ENCODE results near the gene VASP. TPM values are rescaled to one million over a fixed set of nuclear protein-coding genes. Genes with fewer than 3 reads are reported as not detected.

VASP gene
- total and polyA plus RNA-seq, 2 of the 4 experiments (the other 2 are of a cell fraction) = 61.1 to 88.8 TPM

GRCh38 chr19:45529420-45529785, 22.1 kb downstream of the VASP start:
- Histone ChIP-seq H2BK5ac (ENCODE audit: low read depth, low read length, poor library complexity, severe bottlenecking) (no peak overlapping the region), H3K27ac (ENCODE audit: insufficient read depth, low read length) (no peak overlapping the region), H2BK15ac (ENCODE audit: low read depth, low read length) (no peak overlapping the region), H3K14ac (replicated peaks; ENCODE audit: low read depth, low read length) (no peak overlapping the region), H3K9ac (ENCODE audit: low read depth, low read length) (no peak overlapping the region), H3K56ac (ENCODE audit: extremely low read depth, insufficient read depth, low read length) (no peak overlapping the region), H3K27me3 (ENCODE audit: control insufficient read depth, insufficient read depth, low read length) (no peaks in the 10 kb centered on the region), H3K4me3 (ENCODE audit: insufficient read depth, low read depth, low read length) (no peak overlapping the region), H4K5ac (ENCODE audit: low read depth, low read length) (no peak overlapping the region), H3K9me1 (ENCODE audit: insufficient read depth, low read length) (0 out of 2 replicates have a peak, but pooled peaks cover 4% of the 10 kb centered on the region), H3K4me2 (ENCODE audit: low read depth, low read length) (no peak overlapping the region), H2AK9ac (replicated peaks; ENCODE audit: low read depth, low read length, poor library complexity) (no peak overlapping the region), H2BK20ac (ENCODE audit: low read depth, low read length) (no peak overlapping the region), H4K8ac (ENCODE audit: low read depth in 2 of 2, low read length in 2 of 2) (no peak overlapping the region), H3K18ac (ENCODE audit: low read depth, low read length) (no peak overlapping the region), H3K79me1 (ENCODE audit: low read depth in 1 of 2, low read length in 2 of 2) (peaks cover 6 to 27% of the 10 kb centered on the region in 2 experiments), H3K9me3 (ENCODE audit: control insufficient read depth, insufficient read depth, low read length) (peaks cover 7% of the 10 kb centered on the region), H3K23ac (ENCODE audit: low read depth, low read length) (no peak overlapping the region), H3K36me3 (ENCODE audit: control insufficient read depth, insufficient read depth, low read length) (peaks cover 28% of the 10 kb centered on the region), H4K20me1 (ENCODE audit: insufficient read depth, low read length) (peaks cover 25% of the 10 kb centered on the region), H3K4ac (ENCODE audit: low read depth, low read length) (no peak overlapping the region), H2AFZ (replicated peaks; ENCODE audit: low read length, poor library complexity) (peak overlapping the region; percentile 5), H2BK120ac (ENCODE audit: low read depth, low read length) (no peak overlapping the region), H3K4me1 (ENCODE audit: control insufficient read depth, insufficient read depth, low read length) (peaks cover 2% of the 10 kb centered on the region; the same call in 1 of the 2 replicates), H4K91ac (ENCODE audit: insufficient read depth, low read depth, low read length) (no peak overlapping the region), H2AK5ac (ENCODE audit: low read depth, low read length) (no peak overlapping the region)
- dilution Hi-C loops (cut with HindIII; ENCODE audit: low sequenced_read_pairs, unreplicated experiment) (no loop called here), in situ Hi-C loops (cut with MboI; ENCODE audit: low sequenced_read_pairs) (loop anchor here (10.0 kb wide), 1 partner anchor 115 kb away; no protein-coding TSS in a partner anchor), intact Hi-C loops (cut with micrococcal nuclease) (no loop called here)
- ATAC-seq (ENCODE audit: low read depth) = no peak
- no TSS peak for BruUV-seq (replicated peaks)
- 79% methylated on average over 4 of the region's 14 CpGs; no CpG with 5 or more reads in 1 of the 2 experiments for WGBS, 2 experiments (ENCODE audit: extremely low coverage in 2 of 2, insufficient read length in 1 of 2)
- ChIA-PET POLR2A (ENCODE audit: unreplicated experiment) (interaction anchor here (0.5 kb wide), 1 partner anchor 22 kb away, joined by 3 read pairs; no protein-coding TSS in a partner anchor), CTCF (interaction anchor here (0.6 kb wide), 1 partner anchor 10 kb away, joined by 6 read pairs; no protein-coding TSS in a partner anchor)
- TF ChIP-seq RAD21 (IDR thresholded peaks at IDR 0.05; ENCODE audit: low read length) = no peak
- TF ChIP-seq BHLHE40 (IDR thresholded peaks at IDR 0.05; ENCODE audit: low read depth, low read length) = no peak
- TF ChIP-seq MAZ (IDR thresholded peaks at IDR 0.05; ENCODE audit: borderline replicate concordance, low read depth, low read length) = no peak
- no peak for TF ChIP-seq MAFK (IDR thresholded peaks at IDR 0.05; ENCODE audit: low read depth, low read length)
- TF ChIP-seq USF2 (IDR thresholded peaks at IDR 0.05; ENCODE audit: low read depth, low read length) = no peak
- no peak for TF ChIP-seq RCOR1 (IDR thresholded peaks at IDR 0.05; ENCODE audit: insufficient replicate concordance, low read length)
- no peak for TF ChIP-seq CTCF (conservative IDR thresholded peaks at IDR 0.05; ENCODE audit: low read depth, low read length)
- no peak for TF ChIP-seq ELK1 (IDR thresholded peaks at IDR 0.05; ENCODE audit: borderline replicate concordance, low read depth, low read length)
- no peak for TF ChIP-seq MXI1 (IDR thresholded peaks at IDR 0.05; ENCODE audit: borderline replicate concordance, low read depth, low read length)
- no peak for TF ChIP-seq CHD1 (IDR thresholded peaks at IDR 0.05; ENCODE audit: low read depth, low read length)
- no peak for TF ChIP-seq RFX5 (IDR thresholded peaks at IDR 0.05; ENCODE audit: low read depth, low read length)
- TF ChIP-seq CEBPB (IDR thresholded peaks at IDR 0.05; ENCODE audit: low read depth, low read length) = no peak
- no peak for TF ChIP-seq SMC3 (IDR thresholded peaks at IDR 0.05; ENCODE audit: low read depth, low read length)
- TF ChIP-seq FOS (IDR thresholded peaks at IDR 0.05; ENCODE audit: low read depth, low read length) = no peak
- TF ChIP-seq POLR2A (IDR thresholded peaks at IDR 0.05; ENCODE audit: low read depth, low read length) = no peak
- no peak for TF ChIP-seq NFE2L2 (IDR thresholded peaks at IDR 0.05; ENCODE audit: low read depth, low read length)
- no peak for DNase-seq

Data from IMR-90 (cell line).